Measurements from ENCODE around the gene SMTNL2. TPM values are rescaled to one million over a fixed set of nuclear protein-coding genes. Genes with fewer than 3 reads are reported as not detected.
A peak's percentile ranks its signal among the peaks of the same experiment; 100 is the strongest.
"Not testable (repeated sequence)": the region's sequence is repeated elsewhere in the genome, so short reads cannot be mapped to it uniquely, and the experiment has no call there.

Gene SMTNL2
- total and polyA plus RNA-seq, 2 donors (not counting 1 experiment from before 2014, with no cell fraction given) = 0.17 to 0.99 TPM

DNA sequence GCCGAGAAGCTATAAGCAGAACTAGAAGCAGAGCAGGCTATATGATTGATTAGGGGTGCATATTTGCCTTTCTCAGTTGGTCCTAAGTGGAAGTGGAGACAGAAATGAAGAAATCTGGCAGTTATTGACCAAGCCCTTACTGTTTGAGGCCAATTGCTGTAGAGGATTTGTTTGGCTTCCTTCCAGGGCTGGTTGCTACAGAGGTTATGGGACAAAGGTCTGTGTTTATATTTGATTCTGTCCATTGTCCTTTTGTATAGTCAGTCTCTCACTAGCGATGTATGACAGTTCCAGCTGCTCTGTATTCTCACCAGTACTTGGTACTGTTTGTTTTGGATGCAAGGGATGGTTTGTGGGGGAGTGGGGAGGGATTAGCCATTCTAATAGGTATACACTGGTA lies 64.4 kb downstream of the SMTNL2 start:
- no peaks in the 10 kb centered on the region for H3K4me1 ChIP-seq (ENCODE audit: control insufficient read depth, extremely low read depth, insufficient read depth, low read length)
- H3K36me3 ChIP-seq (ENCODE audit: control insufficient read depth, insufficient read depth, low read length) = no peaks in the 10 kb centered on the region
- DNase-seq (ENCODE audit: low read depth in 2 of 2) = peak in 1 of 2 donors; percentile 17
- no peaks in the 10 kb centered on the region for H3K9me3 ChIP-seq (ENCODE audit: control insufficient read depth, insufficient read depth, low read depth, low read length)
- no peak overlapping the region for H3K4me3 ChIP-seq (replicated peaks in 1 of 4; ENCODE audit: control extremely low read depth in 1 of 4, insufficient read depth in 1 of 4, low read depth in 3 of 4, low read length in 4 of 4)
- peaks cover 2% of the 10 kb centered on the region for H4K20me1 ChIP-seq (ENCODE audit: control insufficient read depth, extremely low read depth, insufficient read depth, low read length)
- H2AFZ ChIP-seq (ENCODE audit: low read length) = no peak overlapping the region
- H3K9ac ChIP-seq (ENCODE audit: insufficient read depth, low read length) = no peak overlapping the region
- no peak for TF ChIP-seq EZH2 (IDR thresholded peaks at IDR 0.05; ENCODE audit: low read length, missing control alignments)
- TF ChIP-seq, protein P1, sequence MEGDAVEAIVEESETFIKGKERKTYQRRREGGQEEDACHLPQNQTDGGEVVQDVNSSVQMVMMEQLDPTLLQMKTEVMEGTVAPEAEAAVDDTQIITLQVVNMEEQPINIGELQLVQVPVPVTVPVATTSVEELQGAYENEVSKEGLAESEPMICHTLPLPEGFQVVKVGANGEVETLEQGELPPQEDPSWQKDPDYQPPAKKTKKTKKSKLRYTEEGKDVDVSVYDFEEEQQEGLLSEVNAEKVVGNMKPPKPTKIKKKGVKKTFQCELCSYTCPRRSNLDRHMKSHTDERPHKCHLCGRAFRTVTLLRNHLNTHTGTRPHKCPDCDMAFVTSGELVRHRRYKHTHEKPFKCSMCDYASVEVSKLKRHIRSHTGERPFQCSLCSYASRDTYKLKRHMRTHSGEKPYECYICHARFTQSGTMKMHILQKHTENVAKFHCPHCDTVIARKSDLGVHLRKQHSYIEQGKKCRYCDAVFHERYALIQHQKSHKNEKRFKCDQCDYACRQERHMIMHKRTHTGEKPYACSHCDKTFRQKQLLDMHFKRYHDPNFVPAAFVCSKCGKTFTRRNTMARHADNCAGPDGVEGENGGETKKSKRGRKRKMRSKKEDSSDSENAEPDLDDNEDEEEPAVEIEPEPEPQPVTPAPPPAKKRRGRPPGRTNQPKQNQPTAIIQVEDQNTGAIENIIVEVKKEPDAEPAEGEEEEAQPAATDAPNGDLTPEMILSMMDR (conservative IDR thresholded peaks at IDR 0.05 in 1 of 2, IDR thresholded peaks at IDR 0.05 in 1 of 2; ENCODE audit: low read depth in 1 of 2, low read length in 2 of 2) = no peak
- H3K79me2 ChIP-seq (ENCODE audit: control insufficient read depth, insufficient read depth, low read length) = no peaks in the 10 kb centered on the region
- H3K4me2 ChIP-seq (ENCODE audit: extremely low read depth, insufficient read depth, low read length) = no peak overlapping the region
- H3K27me3 ChIP-seq (ENCODE audit: control insufficient read depth, insufficient read depth, low read length) = peaks cover 13% of the 10 kb centered on the region
- no peak overlapping the region for H3K27ac ChIP-seq (ENCODE audit: insufficient read depth, low read length)

DNA sequence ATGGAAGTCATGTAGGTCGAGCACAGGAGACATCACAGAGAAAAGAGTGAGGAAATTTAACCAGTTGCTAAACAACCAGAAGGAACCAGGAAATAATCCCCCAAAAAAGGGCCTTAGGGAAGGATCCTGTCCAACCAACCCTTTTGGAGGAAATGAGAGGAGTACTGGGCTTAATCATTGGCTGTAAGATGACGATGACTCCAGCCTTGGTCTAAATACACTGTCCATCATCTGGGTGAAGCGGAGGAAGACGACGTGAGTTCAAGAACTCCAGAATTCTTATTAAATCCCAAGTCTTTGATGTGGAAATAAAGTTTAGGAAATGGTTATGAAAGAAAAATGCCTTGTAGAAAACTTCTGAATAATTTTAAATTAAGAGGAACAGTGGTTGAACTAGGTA lies 68.7 kb downstream of the SMTNL2 start:
- Histone ChIP-seq H3K9ac (ENCODE audit: insufficient read depth, low read length) (no peak overlapping the region), H4K20me1 (ENCODE audit: control insufficient read depth, extremely low read depth, insufficient read depth, low read length) (no peaks in the 10 kb centered on the region), H3K79me2 (ENCODE audit: control insufficient read depth, insufficient read depth, low read length) (no peaks in the 10 kb centered on the region), H3K36me3 (ENCODE audit: control insufficient read depth, insufficient read depth, low read length) (no peaks in the 10 kb centered on the region), H3K4me2 (ENCODE audit: extremely low read depth, insufficient read depth, low read length) (no peak overlapping the region), H3K9me3 (ENCODE audit: control insufficient read depth, insufficient read depth, low read depth, low read length) (no peaks in the 10 kb centered on the region), H3K4me3 (replicated peaks in 1 of 4; ENCODE audit: control extremely low read depth in 1 of 4, insufficient read depth in 1 of 4, low read depth in 3 of 4, low read length in 4 of 4) (no peak overlapping the region), H2AFZ (ENCODE audit: low read length) (no peak overlapping the region), H3K27me3 (ENCODE audit: control insufficient read depth, insufficient read depth, low read length) (peaks cover 8% of the 10 kb centered on the region), H3K27ac (ENCODE audit: insufficient read depth, low read length) (no peak overlapping the region), H3K4me1 (ENCODE audit: control insufficient read depth, extremely low read depth, insufficient read depth, low read length) (no peaks in the 10 kb centered on the region)
- no peak for DNase-seq (ENCODE audit: low read depth in 2 of 2)
- no peak for TF ChIP-seq EZH2 (IDR thresholded peaks at IDR 0.05; ENCODE audit: low read length, missing control alignments)
- TF ChIP-seq, protein P1 (conservative IDR thresholded peaks at IDR 0.05 in 1 of 2, IDR thresholded peaks at IDR 0.05 in 1 of 2; ENCODE audit: low read depth in 1 of 2, low read length in 2 of 2) = no peak

DNA sequence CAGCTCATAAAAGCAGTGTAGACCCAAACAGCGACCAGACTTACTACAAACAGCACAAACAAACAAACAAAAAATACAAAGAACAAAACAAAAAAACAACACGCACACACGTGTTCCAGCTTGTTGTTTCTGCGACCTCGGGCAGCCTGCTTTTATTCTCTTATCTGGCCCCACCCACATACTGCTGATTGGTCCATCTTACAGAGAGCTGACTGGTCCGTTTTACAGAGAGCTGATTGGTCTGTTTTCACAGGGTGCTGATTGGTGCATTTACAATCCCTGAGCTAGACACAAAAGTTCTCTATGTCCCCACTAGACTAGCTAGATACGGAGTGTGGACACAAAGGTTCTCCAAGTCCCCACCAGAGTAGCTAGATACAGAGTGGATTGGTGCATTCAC lies 71.6 kb downstream of the SMTNL2 start:
- H3K79me2 ChIP-seq (ENCODE audit: control insufficient read depth, insufficient read depth, low read length); H3K9me3 ChIP-seq (ENCODE audit: control insufficient read depth, insufficient read depth, low read depth, low read length); H2AFZ ChIP-seq (ENCODE audit: low read length): not testable (repeated sequence)

More for the DNA sequence above, 71.6 kb downstream of the SMTNL2 start:
- H3K4me3 ChIP-seq (replicated peaks in 1 of 4; ENCODE audit: control extremely low read depth in 1 of 4, insufficient read depth in 1 of 4, low read depth in 3 of 4, low read length in 4 of 4); H3K36me3 ChIP-seq (ENCODE audit: control insufficient read depth, insufficient read depth, low read length); H3K9ac ChIP-seq (ENCODE audit: insufficient read depth, low read length); H3K4me2 ChIP-seq (ENCODE audit: extremely low read depth, insufficient read depth, low read length); H3K27me3 ChIP-seq (ENCODE audit: control insufficient read depth, insufficient read depth, low read length); H4K20me1 ChIP-seq (ENCODE audit: control insufficient read depth, extremely low read depth, insufficient read depth, low read length); H3K4me1 ChIP-seq (ENCODE audit: control insufficient read depth, extremely low read depth, insufficient read depth, low read length); H3K27ac ChIP-seq (ENCODE audit: insufficient read depth, low read length); DNase-seq (ENCODE audit: low read depth in 2 of 2): not testable (repeated sequence)
